NCI-H526 treated with DMSO at 0.1 percent for 48 hours (cell line): ENCODE data around the gene PHF12.

Source experiments
- DNase-seq: peaks from one replicate; lab custom pipeline; 2025; lab: John Stamatoyannopoulos, UW

The PHF12 gene

GRCh38 chr17:28975031-28975430, 23.7 kb upstream of the PHF12 start:
- no peak for DNase-seq

GRCh38 chr17:28974451-28974850, 23.1 kb upstream of the PHF12 start:
- no peak for DNase-seq

- DNase-seq: no peak
Measured at GRCh38 chr17:28973425-28973824, 22.1 kb upstream of the PHF12 start.

GRCh38 chr17:28972437-28972836, 21.1 kb upstream of the PHF12 start:
- DNase-seq: no peak

GRCh38 chr17:28970879-28971278, 19.6 kb upstream of the PHF12 start:
- no peak for DNase-seq

- DNase-seq: no peak
Measured at GRCh38 chr17:28969706-28970393, 18.5 kb upstream of the PHF12 start.

GRCh38 chr17:28968914-28969295, 17.6 kb upstream of the PHF12 start:
- no peak for DNase-seq

- DNase-seq: no peak
Measured at GRCh38 chr17:28968231-28968913, 17.1 kb upstream of the PHF12 start.

GRCh38 chr17:28967221-28968135, 16.2 kb upstream of the PHF12 start:
- no peak for DNase-seq

GRCh38 chr17:28963841-28964240, 12.5 kb upstream of the PHF12 start:
- DNase-seq: no peak

- DNase-seq: no peak
Measured at GRCh38 chr17:28963055-28963611, 11.8 kb upstream of the PHF12 start.

- DNase-seq: no peak
Measured at GRCh38 chr17:28961391-28961790, 10.1 kb upstream of the PHF12 start.

GRCh38 chr17:28960256-28961061, 9.1 kb upstream of the PHF12 start:
- no peak for DNase-seq

- no peak for DNase-seq
Measured at GRCh38 chr17:28959471-28959871, 8.2 kb upstream of the PHF12 start.

GRCh38 chr17:28958820-28959455, 7.6 kb upstream of the PHF12 start:
- DNase-seq: no peak

GRCh38 chr17:28957992-28958355, 6.7 kb upstream of the PHF12 start:
- DNase-seq: no peak

- DNase-seq: no peak
Measured at GRCh38 chr17:28957277-28957991, 6.1 kb upstream of the PHF12 start.

- no peak for DNase-seq
Measured at GRCh38 chr17:28956861-28957260, 5.5 kb upstream of the PHF12 start.

- no peak for DNase-seq
Measured at GRCh38 chr17:28956112-28956511, 4.8 kb upstream of the PHF12 start.

- no peak for DNase-seq
Measured at GRCh38 chr17:28955408-28955807, 4.1 kb upstream of the PHF12 start.

- DNase-seq: no peak
Measured at GRCh38 chr17:28954886-28955285, 3.6 kb upstream of the PHF12 start.
